EL (cell line): ENCODE measurements around the gene GIMAP1.
A peak's percentile ranks its signal among the peaks of the same experiment; 100 is the strongest.

Experiments
- DNase-seq: peaks from one replicate; pipeline ENCODE4 v3.0.0-alpha.2; 2016

GIMAP1 gene

GRCh38 chr7:150723467-150723866, 7.1 kb downstream of the GIMAP1 start:
- DNase-seq: no peak

GRCh38 chr7:150727381-150727780, 11.0 kb downstream of the GIMAP1 start:
- no peak for DNase-seq

GRCh38 chr7:150728011-150728410, 11.6 kb downstream of the GIMAP1 start:
- DNase-seq: no peak

GRCh38 chr7:150728609-150729008, 12.2 kb downstream of the GIMAP1 start:
- no peak for DNase-seq

- no peak for DNase-seq
These were observed 15.5 kb downstream of the GIMAP1 start for GRCh38 chr7:150731916-150732315.

GRCh38 chr7:150732786-150733481, 16.5 kb downstream of the GIMAP1 start:
- DNase-seq: no peak

GRCh38 chr7:150733482-150734095, 17.2 kb downstream of the GIMAP1 start:
- no peak for DNase-seq

- DNase-seq: no peak
These were observed 17.8 kb downstream of the GIMAP1 start for GRCh38 chr7:150734254-150734653.

- no peak for DNase-seq
These were observed 19.4 kb downstream of the GIMAP1 start for GRCh38 chr7:150735596-150736358.

GRCh38 chr7:150736864-150737263, 20.5 kb downstream of the GIMAP1 start:
- DNase-seq: no peak

- no peak for DNase-seq
These were observed 21.0 kb downstream of the GIMAP1 start, which contains the start of gene GIMAP5 for GRCh38 chr7:150737265-150738055. TSS of gene GIMAP5 (plus strand) at chr7:150737418. CDS start at chr7:150740885, 3,467 bp downstream.

- DNase-seq: no peak
These were observed 21.7 kb downstream of the GIMAP1 start for GRCh38 chr7:150738092-150738491.

- DNase-seq: peak; percentile 4
These were observed 22.2 kb downstream of the GIMAP1 start for GRCh38 chr7:150738591-150739001.

- no peak for DNase-seq
These were observed 22.6 kb downstream of the GIMAP1 start for GRCh38 chr7:150739033-150739432.

GRCh38 chr7:150740053-150740452, 23.6 kb downstream of the GIMAP1 start:
- DNase-seq: no peak

GRCh38 chr7:150742286-150742968, 26.0 kb downstream of the GIMAP1 start:
- DNase-seq: no peak

GRCh38 chr7:150744041-150744656, 27.7 kb downstream of the GIMAP1 start:
- DNase-seq: no peak

- DNase-seq: no peak
These were observed 28.7 kb downstream of the GIMAP1 start for GRCh38 chr7:150745086-150745485.

GRCh38 chr7:150745876-150746275, 29.5 kb downstream of the GIMAP1 start:
- DNase-seq: no peak

- no peak for DNase-seq
These were observed 30.5 kb downstream of the GIMAP1 start for GRCh38 chr7:150746921-150747320.

GRCh38 chr7:150748376-150748775, 32.0 kb downstream of the GIMAP1 start:
- DNase-seq: no peak

- DNase-seq: no peak
These were observed 35.3 kb downstream of the GIMAP1 start for GRCh38 chr7:150751702-150752101.
